ENCODE data around the gene MRPL49. TPM values are rescaled to one million over a fixed set of nuclear protein-coding genes. Genes with fewer than 3 reads are reported as not detected.

The MRPL49 gene
- total and polyA plus RNA-seq, 9 of the 15 experiments (the other 6 are each of a cell fraction or from before 2014, with no cell fraction given) = 74.3 to 132 (median 91.2) TPM

DNA sequence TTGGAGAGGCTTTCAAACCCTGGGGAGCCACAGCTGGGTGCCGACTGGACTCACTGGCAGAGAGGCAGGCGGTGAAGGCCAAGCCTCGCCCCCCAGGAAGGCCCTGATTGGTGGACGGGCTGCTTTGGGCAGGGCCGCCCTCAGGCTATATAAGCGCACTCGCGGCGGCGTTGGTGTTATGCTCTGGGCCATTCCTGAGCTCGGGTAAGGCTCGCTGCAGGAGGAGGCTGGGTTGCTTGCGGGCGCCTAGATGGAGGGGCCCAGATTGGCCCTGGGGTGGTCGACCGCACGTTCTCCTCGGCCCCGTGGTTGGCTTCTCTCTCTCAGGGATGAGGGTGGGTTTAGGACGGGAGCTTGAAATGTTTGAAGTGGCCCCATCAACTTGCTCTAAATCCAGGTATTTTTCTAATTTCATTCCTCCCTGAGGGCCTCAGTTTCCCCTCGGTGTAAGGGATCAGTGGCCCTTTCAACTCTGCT is 48.0 kb downstream of the MRPL49 start, which contains the start of gene SPDYC (continued):
- TF ChIP-seq, protein P1, sequence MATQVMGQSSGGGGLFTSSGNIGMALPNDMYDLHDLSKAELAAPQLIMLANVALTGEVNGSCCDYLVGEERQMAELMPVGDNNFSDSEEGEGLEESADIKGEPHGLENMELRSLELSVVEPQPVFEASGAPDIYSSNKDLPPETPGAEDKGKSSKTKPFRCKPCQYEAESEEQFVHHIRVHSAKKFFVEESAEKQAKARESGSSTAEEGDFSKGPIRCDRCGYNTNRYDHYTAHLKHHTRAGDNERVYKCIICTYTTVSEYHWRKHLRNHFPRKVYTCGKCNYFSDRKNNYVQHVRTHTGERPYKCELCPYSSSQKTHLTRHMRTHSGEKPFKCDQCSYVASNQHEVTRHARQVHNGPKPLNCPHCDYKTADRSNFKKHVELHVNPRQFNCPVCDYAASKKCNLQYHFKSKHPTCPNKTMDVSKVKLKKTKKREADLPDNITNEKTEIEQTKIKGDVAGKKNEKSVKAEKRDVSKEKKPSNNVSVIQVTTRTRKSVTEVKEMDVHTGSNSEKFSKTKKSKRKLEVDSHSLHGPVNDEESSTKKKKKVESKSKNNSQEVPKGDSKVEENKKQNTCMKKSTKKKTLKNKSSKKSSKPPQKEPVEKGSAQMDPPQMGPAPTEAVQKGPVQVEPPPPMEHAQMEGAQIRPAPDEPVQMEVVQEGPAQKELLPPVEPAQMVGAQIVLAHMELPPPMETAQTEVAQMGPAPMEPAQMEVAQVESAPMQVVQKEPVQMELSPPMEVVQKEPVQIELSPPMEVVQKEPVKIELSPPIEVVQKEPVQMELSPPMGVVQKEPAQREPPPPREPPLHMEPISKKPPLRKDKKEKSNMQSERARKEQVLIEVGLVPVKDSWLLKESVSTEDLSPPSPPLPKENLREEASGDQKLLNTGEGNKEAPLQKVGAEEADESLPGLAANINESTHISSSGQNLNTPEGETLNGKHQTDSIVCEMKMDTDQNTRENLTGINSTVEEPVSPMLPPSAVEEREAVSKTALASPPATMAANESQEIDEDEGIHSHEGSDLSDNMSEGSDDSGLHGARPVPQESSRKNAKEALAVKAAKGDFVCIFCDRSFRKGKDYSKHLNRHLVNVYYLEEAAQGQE (IDR thresholded peaks at IDR 0.05; ENCODE audit: borderline replicate concordance) = no peak
- TF ChIP-seq, protein P1 (CRISPR knock-in tag; IDR thresholded peaks at IDR 0.05; ENCODE audit: low read depth) = no peak
- TF ChIP-seq KDM1A (IDR thresholded peaks at IDR 0.05) = no peak
- TF ChIP-seq SMARCB1 (IDR thresholded peaks at IDR 0.05; ENCODE audit: insufficient read length, low read depth) = no peak
- TF ChIP-seq MTA3 (IDR thresholded peaks at IDR 0.05; ENCODE audit: borderline replicate concordance) = peak; percentile 100
- peak; percentile 99 for TF ChIP-seq TBP (optimal IDR thresholded peaks at IDR 0.05; ENCODE audit: low read depth, low read length)
- 0 out of 2 replicates have a peak, but pooled peaks have one; percentile 51 for TF ChIP-seq TARDBP (IDR thresholded peaks at IDR 0.05)
- TF ChIP-seq CREM (IDR thresholded peaks at IDR 0.05; ENCODE audit: low read depth) = 0 out of 2 replicates have a peak, but pooled peaks have one; percentile 38
- TF ChIP-seq, protein P2, sequence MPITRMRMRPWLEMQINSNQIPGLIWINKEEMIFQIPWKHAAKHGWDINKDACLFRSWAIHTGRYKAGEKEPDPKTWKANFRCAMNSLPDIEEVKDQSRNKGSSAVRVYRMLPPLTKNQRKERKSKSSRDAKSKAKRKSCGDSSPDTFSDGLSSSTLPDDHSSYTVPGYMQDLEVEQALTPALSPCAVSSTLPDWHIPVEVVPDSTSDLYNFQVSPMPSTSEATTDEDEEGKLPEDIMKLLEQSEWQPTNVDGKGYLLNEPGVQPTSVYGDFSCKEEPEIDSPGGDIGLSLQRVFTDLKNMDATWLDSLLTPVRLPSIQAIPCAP (CRISPR knock-in tag; IDR thresholded peaks at IDR 0.05; ENCODE audit: borderline replicate concordance) = no peak
- TF ChIP-seq, protein P3, sequence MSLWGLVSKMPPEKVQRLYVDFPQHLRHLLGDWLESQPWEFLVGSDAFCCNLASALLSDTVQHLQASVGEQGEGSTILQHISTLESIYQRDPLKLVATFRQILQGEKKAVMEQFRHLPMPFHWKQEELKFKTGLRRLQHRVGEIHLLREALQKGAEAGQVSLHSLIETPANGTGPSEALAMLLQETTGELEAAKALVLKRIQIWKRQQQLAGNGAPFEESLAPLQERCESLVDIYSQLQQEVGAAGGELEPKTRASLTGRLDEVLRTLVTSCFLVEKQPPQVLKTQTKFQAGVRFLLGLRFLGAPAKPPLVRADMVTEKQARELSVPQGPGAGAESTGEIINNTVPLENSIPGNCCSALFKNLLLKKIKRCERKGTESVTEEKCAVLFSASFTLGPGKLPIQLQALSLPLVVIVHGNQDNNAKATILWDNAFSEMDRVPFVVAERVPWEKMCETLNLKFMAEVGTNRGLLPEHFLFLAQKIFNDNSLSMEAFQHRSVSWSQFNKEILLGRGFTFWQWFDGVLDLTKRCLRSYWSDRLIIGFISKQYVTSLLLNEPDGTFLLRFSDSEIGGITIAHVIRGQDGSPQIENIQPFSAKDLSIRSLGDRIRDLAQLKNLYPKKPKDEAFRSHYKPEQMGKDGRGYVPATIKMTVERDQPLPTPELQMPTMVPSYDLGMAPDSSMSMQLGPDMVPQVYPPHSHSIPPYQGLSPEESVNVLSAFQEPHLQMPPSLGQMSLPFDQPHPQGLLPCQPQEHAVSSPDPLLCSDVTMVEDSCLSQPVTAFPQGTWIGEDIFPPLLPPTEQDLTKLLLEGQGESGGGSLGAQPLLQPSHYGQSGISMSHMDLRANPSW (CRISPR knock-in tag; IDR thresholded peaks at IDR 0.05) = no peak
- TF ChIP-seq PML (IDR thresholded peaks at IDR 0.05; ENCODE audit: low read length) = peak; percentile 93
- 0 out of 2 replicates have a peak, but pooled peaks have one; percentile 17 for TF ChIP-seq KLF1 (tag; IDR thresholded peaks at IDR 0.05)
- peak; percentile 96 for TF ChIP-seq GTF2F1 (IDR thresholded peaks at IDR 0.05; ENCODE audit: low read depth, low read length)
- peak; percentile 98 for TF ChIP-seq POLR2H (tag; IDR thresholded peaks at IDR 0.05; ENCODE audit: low read depth)
- TF ChIP-seq L3MBTL2 (IDR thresholded peaks at IDR 0.05) = peak; percentile 30
- no peak for TF ChIP-seq ASH1L (IDR thresholded peaks at IDR 0.05; ENCODE audit: borderline replicate concordance, low read depth, partially characterized antibody)
